IgD-negative memory B cell (primary cell): ENCODE measurements around the gene PRR3. TPM values are rescaled to one million over a fixed set of nuclear protein-coding genes. Genes with fewer than 3 reads are reported as not detected.
"Not testable (repeated sequence)": the region's sequence is repeated elsewhere in the genome, so short reads cannot be mapped to it uniquely, and the experiment has no call there.

Experiments
- H3K27ac Mint-ChIP-seq, 3 donors: one replicate each; pipeline ENCODE4 v1.8.0; 2020 to 2022; ENCODE audit warnings: mild to moderate bottlenecking in 3 of 3, mixed read lengths in 3 of 3, moderate library complexity in 1 of 3
- H3K27me3 Mint-ChIP-seq: one replicate; pipeline ENCODE4 v1.8.0; 2021; ENCODE audit warnings: mixed read lengths
- H3K36me3 Mint-ChIP-seq: one replicate; pipeline ENCODE4 v1.8.0; 2020; ENCODE audit warnings: mild to moderate bottlenecking, mixed read lengths
- H3K4me1 Mint-ChIP-seq, 3 donors: one replicate each; pipeline ENCODE4 v1.8.0; 2020 to 2022; ENCODE audit warnings: mixed read lengths in 3 of 3, mild to moderate bottlenecking in 1 of 3
- H3K4me3 Mint-ChIP-seq, 4 donors: one replicate each; pipeline ENCODE4 v1.8.0; 2020 to 2022; ENCODE audit warnings: mild to moderate bottlenecking in 4 of 4, mixed read lengths in 4 of 4, moderate library complexity in 3 of 4
- H3K9me3 Mint-ChIP-seq, 3 donors: one replicate each; pipeline ENCODE4 v1.8.0; 2020 to 2021; ENCODE audit warnings: mixed read lengths in 3 of 3, mild to moderate bottlenecking in 1 of 3
- polyA plus RNA-seq: library from polyadenylated mRNA; unstranded; fragments of 300-500 nt; fragmentation: Illumina TruSeq; gene quantifications from one replicate; pipeline ENCODE4 v1.2.3, GENCODE V29; 2021

Gene PRR3
- polyA plus RNA-seq, 1 donor from 2014 or later, result 8.8 TPM

DNA sequence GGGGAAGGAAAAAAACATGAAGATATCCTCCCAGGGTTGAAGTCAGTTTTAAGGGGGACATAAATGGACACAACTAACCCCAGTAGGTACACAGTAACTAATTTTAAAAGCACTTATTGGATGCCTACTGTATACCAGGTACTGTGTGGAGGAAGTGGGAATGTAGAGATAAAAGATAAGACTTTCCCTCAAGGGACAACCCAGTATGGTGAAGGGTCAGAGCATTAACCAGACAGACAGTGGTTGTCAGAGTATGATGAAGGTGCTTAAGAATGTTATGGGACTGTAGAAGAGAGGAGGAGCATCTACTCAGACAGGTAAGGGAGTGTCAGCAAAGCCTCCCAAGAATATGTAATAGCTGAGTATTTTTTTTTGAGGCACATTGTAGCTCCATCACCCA lies 15.1 kb downstream of the PRR3 start:
- Mint-ChIP-seq H3K27ac (peak overlapping the region; percentile 94 to 99 (median 99)), H3K4me1 (peaks cover 30 to 49% (median 41%) of the 10 kb centered on the region in 3 donors), H3K4me3 (peak overlapping the region; percentile 95 to 99 (median 96)), H3K27me3 (peaks cover 3% of the 10 kb centered on the region), H3K36me3 (peaks cover 2% of the 10 kb centered on the region), H3K9me3 (no peaks in the 10 kb centered on the region)

DNA sequence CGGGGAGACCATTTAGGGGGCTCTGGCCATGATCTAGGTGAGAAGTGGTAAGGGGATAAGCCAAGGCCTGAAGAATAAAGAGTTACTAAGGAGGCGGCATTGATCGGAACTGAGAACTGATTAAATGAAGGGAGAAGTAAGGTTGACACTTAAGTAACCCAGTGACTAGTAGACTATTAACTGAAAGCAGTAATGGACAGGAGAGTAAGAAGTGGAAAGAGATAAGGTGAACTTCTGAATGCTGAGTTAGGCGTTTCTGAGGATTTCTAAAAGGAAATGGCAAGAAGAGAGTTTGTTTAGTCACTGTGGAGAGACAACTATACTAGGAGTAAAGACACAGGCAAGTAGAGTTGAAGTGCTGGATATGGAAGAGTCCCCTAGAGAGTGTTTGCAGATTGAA lies 16.0 kb downstream of the PRR3 start:
- H3K4me1 Mint-ChIP-seq, result peaks cover 30 to 49% (median 41%) of the 10 kb centered on the region in 3 donors
- no peaks in the 10 kb centered on the region for H3K9me3 Mint-ChIP-seq
- H3K27me3 Mint-ChIP-seq, result peaks cover 3% of the 10 kb centered on the region
- H3K36me3 Mint-ChIP-seq, result peaks cover 5% of the 10 kb centered on the region
- peak overlapping the region in 3 of 4 donors; percentile 14 to 97 (median 74) for H3K4me3 Mint-ChIP-seq
- peak overlapping the region in 2 of 3 donors; percentile 16 to 30 for H3K27ac Mint-ChIP-seq

DNA sequence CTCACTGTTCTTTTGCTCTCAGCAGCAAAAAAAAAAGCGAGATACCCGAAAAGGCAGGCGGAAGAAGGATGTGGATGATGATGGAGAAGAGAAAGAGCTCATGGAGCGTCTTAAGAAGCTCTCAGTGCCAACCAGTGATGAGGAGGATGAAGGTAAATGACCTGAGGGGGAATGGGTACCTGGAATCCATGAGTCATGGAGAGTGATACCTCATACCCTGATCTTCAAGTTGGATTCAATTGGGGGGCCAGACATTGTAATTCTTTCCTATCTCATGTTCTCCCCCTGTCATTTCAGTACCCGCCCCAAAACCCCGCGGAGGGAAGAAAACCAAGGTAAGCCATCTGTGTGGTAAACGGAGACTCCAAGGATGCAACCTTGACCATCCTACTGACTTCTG lies 21.0 kb downstream of the PRR3 start:
- H3K27me3 Mint-ChIP-seq, result no peaks in the 10 kb centered on the region
- peaks cover 14 to 19% (median 18%) of the 10 kb centered on the region in 3 donors for H3K4me1 Mint-ChIP-seq
- no peak overlapping the region for H3K27ac Mint-ChIP-seq
- H3K4me3 Mint-ChIP-seq, result peak overlapping the region in 1 of 4 donors; percentile 29
- H3K9me3 Mint-ChIP-seq, result no peaks in the 10 kb centered on the region
- peaks cover 7% of the 10 kb centered on the region for H3K36me3 Mint-ChIP-seq

DNA sequence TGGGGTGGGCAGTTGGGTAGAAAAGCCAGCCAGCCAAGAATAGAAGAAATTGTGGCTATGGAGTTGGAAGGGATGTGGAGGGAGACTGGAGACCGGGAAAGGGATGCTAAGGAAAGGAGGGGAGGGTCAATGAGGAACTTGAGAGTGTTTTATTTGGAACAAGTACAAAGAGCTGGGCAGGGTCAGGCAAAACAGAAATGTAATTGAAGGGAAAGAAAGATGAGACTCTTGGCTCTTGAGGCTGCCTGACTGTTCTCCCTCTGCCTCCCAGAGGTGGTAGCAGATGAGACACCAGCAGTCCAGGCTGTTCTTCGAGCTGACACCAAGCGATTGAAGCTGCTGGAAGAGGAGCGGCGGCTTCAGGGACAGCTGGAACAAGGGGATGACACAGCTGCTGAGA lies 26.8 kb downstream of the PRR3 start:
- no peaks in the 10 kb centered on the region for H3K9me3 Mint-ChIP-seq
- no peaks in the 10 kb centered on the region for H3K27me3 Mint-ChIP-seq
- no peak overlapping the region for H3K4me3 Mint-ChIP-seq
- H3K36me3 Mint-ChIP-seq, result peaks cover 9% of the 10 kb centered on the region
- H3K4me1 Mint-ChIP-seq, result no peaks in the 10 kb centered on the region
- H3K27ac Mint-ChIP-seq, result peak overlapping the region in 1 of 3 donors; percentile 31

GRCh38 chr6:30589754-30590358 lies 32.8 kb downstream of the PRR3 start:
- Mint-ChIP-seq H3K4me1 (peaks cover 0 to 5% (median 1%) of the 10 kb centered on the region in 3 donors), H3K36me3 (peaks cover 7% of the 10 kb centered on the region), H3K9me3 (no peaks in the 10 kb centered on the region), H3K27me3 (no peaks in the 10 kb centered on the region), H3K27ac (peak overlapping the region in 1 of 3 donors; percentile 47), H3K4me3 (no peak overlapping the region)

DNA sequence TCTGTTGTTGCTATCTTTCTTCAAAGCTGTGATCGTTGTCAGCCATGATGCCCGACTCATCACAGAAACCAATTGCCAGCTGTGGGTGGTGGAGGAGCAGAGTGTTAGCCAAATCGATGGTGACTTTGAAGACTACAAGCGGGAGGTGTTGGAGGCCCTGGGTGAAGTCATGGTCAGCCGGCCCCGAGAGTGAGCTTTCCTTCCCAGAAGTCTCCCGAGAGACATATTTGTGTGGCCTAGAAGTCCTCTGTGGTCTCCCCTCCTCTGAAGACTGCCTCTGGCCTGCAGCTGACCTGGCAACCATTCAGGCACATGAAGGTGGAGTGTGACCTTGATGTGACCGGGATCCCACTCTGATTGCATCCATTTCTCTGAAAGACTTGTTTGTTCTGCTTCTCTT lies 33.4 kb downstream of the PRR3 start:
- no peaks in the 10 kb centered on the region for H3K27me3 Mint-ChIP-seq
- H3K27ac Mint-ChIP-seq, result peak overlapping the region in 1 of 3 donors; percentile 39
- H3K4me1 Mint-ChIP-seq, result peaks cover 0 to 5% (median 1%) of the 10 kb centered on the region in 3 donors
- H3K9me3 Mint-ChIP-seq, result no peaks in the 10 kb centered on the region
- H3K36me3 Mint-ChIP-seq, result peaks cover 7% of the 10 kb centered on the region
- H3K4me3 Mint-ChIP-seq, result no peak overlapping the region

GRCh38 chr6:30591008-30591407 lies 33.9 kb downstream of the PRR3 start:
- no peak overlapping the region for H3K4me3 Mint-ChIP-seq
- H3K27me3 Mint-ChIP-seq, result no peaks in the 10 kb centered on the region
- H3K36me3 Mint-ChIP-seq, result peaks cover 7% of the 10 kb centered on the region
- H3K9me3 Mint-ChIP-seq, result no peaks in the 10 kb centered on the region
- no peak overlapping the region for H3K27ac Mint-ChIP-seq
- peaks cover 0 to 5% (median 1%) of the 10 kb centered on the region in 3 donors for H3K4me1 Mint-ChIP-seq

GRCh38 chr6:30592287-30592686 lies 35.2 kb downstream of the PRR3 start:
- no peak overlapping the region for H3K4me3 Mint-ChIP-seq

DNA sequence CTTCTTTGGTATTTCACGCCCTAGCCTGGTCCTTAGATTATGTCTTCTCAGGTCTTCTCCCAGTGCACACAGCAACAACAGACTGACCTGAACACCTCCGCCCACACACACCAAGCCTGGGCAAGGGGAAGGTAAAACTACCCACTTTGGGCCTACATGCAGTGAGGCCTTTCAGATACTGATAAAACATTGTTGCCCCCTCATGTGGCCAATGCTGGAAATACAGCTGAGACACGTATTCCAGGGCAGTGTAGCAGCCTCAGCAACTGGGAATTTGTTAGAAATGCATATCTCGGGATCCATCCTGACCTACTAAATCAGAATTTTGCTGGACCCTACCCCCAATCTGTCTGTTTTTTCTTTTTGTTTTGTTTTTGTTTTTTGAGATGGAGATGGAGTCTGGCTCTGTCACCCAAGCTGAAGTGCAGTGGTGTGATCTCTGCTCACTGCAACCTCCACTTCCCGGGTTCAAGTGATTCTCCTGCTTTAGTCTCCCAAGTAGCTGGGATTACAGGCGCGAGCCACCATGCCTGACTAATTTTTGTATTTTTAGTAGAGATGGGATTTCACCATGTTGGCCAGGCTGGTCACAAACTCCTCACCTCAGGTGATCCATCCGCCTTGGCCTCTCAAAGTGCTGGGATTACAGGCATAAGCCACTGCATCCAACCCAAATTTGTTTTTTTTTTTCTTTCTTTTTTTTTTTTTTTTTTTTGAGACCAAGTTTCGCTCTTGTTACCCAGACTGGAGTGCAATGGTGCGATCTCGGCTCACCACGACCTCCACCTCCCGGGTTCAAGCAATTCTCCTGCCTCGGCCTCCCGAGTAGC lies 40.4 kb downstream of the PRR3 start:
- peak overlapping the region in 1 of 3 donors; percentile 14 for H3K27ac Mint-ChIP-seq
- not testable (repeated sequence) for H3K9me3 Mint-ChIP-seq, H3K4me1 Mint-ChIP-seq, H3K27me3 Mint-ChIP-seq, H3K4me3 Mint-ChIP-seq, H3K36me3 Mint-ChIP-seq

More at GRCh38 chr6:30592287-30592686, 35.2 kb downstream of the PRR3 start:
- H3K36me3 Mint-ChIP-seq, result no peaks in the 10 kb centered on the region
- no peaks in the 10 kb centered on the region for H3K27me3 Mint-ChIP-seq
- peaks cover 2 to 8% (median 3%) of the 10 kb centered on the region in 3 donors for H3K4me1 Mint-ChIP-seq
- no peaks in the 10 kb centered on the region for H3K9me3 Mint-ChIP-seq
- peak overlapping the region in 2 of 3 donors; percentile 41 to 93 for H3K27ac Mint-ChIP-seq

- Mint-ChIP-seq H3K4me1 (peaks cover 5 to 9% (median 6%) of the 10 kb centered on the region in 3 donors), H3K36me3 (peaks cover 1% of the 10 kb centered on the region), H3K9me3 (no peaks in the 10 kb centered on the region), H3K27me3 (no peaks in the 10 kb centered on the region), H3K4me3 (no peak overlapping the region), H3K27ac (peak overlapping the region in 1 of 3 donors; percentile 73)
Measured at GRCh38 chr6:30598912-30599624, 42.0 kb downstream of the PRR3 start.

DNA sequence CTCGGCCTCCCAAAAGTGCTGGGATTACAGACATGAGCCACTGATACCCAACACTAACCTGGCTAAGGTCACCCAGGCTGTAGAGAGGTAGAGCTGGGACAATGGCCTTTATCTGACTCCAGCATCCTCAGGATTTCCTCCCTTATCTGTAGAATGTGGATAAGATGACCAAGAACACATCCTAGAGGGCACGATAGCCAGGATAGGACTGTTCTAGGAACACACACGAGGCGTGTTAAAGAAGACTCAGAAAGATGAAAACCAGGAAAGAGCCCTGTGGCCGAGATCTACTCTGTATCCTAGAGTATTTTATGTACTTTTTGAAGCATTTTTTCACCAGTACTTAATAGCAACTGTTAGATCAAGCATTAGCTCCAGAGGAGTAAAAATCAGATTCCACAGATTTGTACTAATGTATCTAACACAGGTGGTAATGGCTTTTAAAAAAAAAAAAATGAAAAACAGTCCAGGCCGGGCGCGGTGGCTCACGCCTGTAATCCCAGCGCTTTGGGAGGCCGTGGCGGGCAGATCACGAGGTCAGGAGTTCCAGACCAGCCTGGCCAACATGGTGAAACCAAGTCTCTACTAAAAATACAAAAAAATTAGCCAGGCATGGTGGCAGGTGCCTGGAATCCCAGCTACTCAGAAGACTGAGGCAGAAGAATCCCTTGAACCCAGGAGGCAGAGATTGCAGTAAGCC lies 42.7 kb downstream of the PRR3 start:
- no peaks in the 10 kb centered on the region for H3K9me3 Mint-ChIP-seq
- no peak overlapping the region for H3K4me3 Mint-ChIP-seq
- peak overlapping the region in 1 of 3 donors; percentile 73 for H3K27ac Mint-ChIP-seq
- peaks cover 1% of the 10 kb centered on the region for H3K36me3 Mint-ChIP-seq
- no peaks in the 10 kb centered on the region for H3K27me3 Mint-ChIP-seq
- peaks cover 5 to 10% (median 6%) of the 10 kb centered on the region in 3 donors for H3K4me1 Mint-ChIP-seq

GRCh38 chr6:30600451-30600961 lies 43.4 kb downstream of the PRR3 start:
- Mint-ChIP-seq H3K9me3 (no peaks in the 10 kb centered on the region), H3K27me3 (no peaks in the 10 kb centered on the region), H3K4me3 (no peak overlapping the region), H3K4me1 (peaks cover 5 to 10% (median 6%) of the 10 kb centered on the region in 3 donors), H3K36me3 (peaks cover 1% of the 10 kb centered on the region), H3K27ac (peak overlapping the region in 1 of 3 donors; percentile 16)

DNA sequence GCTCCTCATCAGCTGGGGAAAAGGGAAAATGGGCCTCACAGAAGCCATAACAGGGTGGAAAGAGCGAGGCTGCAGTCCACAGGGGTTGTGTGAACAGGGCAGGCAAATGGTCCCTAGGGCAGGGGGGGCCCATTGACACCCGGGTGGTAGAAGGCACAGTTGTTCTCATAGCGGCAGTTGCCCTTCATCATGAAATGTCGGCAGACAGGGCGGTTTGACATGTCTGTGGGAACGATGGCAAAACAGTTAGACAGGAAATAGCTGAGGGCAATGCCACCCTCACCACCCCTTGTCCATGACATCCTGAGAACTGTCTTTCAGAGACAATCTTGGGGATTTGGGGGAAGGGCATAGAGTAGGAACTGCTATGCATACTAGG lies 44.3 kb downstream of the PRR3 start:
- Mint-ChIP-seq H3K9me3 (no peaks in the 10 kb centered on the region), H3K4me3 (peak overlapping the region in 1 of 4 donors; percentile 78), H3K27ac (peak overlapping the region in 2 of 3 donors; percentile 10 to 16), H3K36me3 (peaks cover 1% of the 10 kb centered on the region), H3K27me3 (no peaks in the 10 kb centered on the region), H3K4me1 (peaks cover 6 to 11% (median 7%) of the 10 kb centered on the region in 3 donors)
